ENCODE data around the gene KCNQ5. TPM values are rescaled to one million over a fixed set of nuclear protein-coding genes. Genes with fewer than 3 reads are reported as not detected.

The KCNQ5 gene
- total and polyA plus RNA-seq, 11 donors = 0.06 to 0.18 TPM; not detected in 9

GRCh38 chr6:73108949-73109348 lies 487.1 kb downstream of the KCNQ5 start:
- intact Hi-C loops (cut with DNase I) = no loop called here
- ATAC-seq (no peak), DNase-seq (no peak)
- WGBS, 4 donors = 67 to 79% (median 69%) methylated on average over 3 of the region's 3 CpGs
- no peaks in the 10 kb centered on the region for H3K9me3 ChIP-seq
- H3K27ac ChIP-seq = no peak overlapping the region
- TF ChIP-seq POLR2A (IDR thresholded peaks at IDR 0.05) (no peak), CTCF (IDR thresholded peaks at IDR 0.05) (no peak)
- no peaks in the 10 kb centered on the region for H3K36me3 ChIP-seq
- H3K27me3 ChIP-seq = peaks cover 0 to 4% (median 0%) of the 10 kb centered on the region in 9 donors
- no peaks in the 10 kb centered on the region for H3K4me1 ChIP-seq
- no peak overlapping the region for H3K4me3 ChIP-seq

GRCh38 chr6:73109659-73110058 lies 487.8 kb downstream of the KCNQ5 start:
- ATAC-seq (no peak), DNase-seq (no peak)
- no peak for TF ChIP-seq CTCF (IDR thresholded peaks at IDR 0.05)
- no peak for TF ChIP-seq POLR2A (IDR thresholded peaks at IDR 0.05)
- Histone ChIP-seq H3K27me3 (peaks cover 0 to 4% (median 0%) of the 10 kb centered on the region in 9 donors), H3K27ac (no peak overlapping the region), H3K4me3 (no peak overlapping the region), H3K9me3 (no peaks in the 10 kb centered on the region), H3K36me3 (no peaks in the 10 kb centered on the region), H3K4me1 (no peaks in the 10 kb centered on the region)
- WGBS, 4 donors = 13 to 20% (median 17%) methylated on average over 3 of the region's 3 CpGs
- intact Hi-C loops (cut with DNase I) = no loop called here

GRCh38 chr6:73116330-73116729 lies 494.5 kb downstream of the KCNQ5 start:
- Histone ChIP-seq H3K27me3 (no peaks in the 10 kb centered on the region), H3K4me1 (no peaks in the 10 kb centered on the region), H3K9me3 (no peaks in the 10 kb centered on the region), H3K4me3 (no peak overlapping the region), H3K27ac (no peak overlapping the region), H3K36me3 (no peaks in the 10 kb centered on the region)
- ATAC-seq (no peak), DNase-seq (no peak)
- TF ChIP-seq POLR2A (IDR thresholded peaks at IDR 0.05) = no peak
- TF ChIP-seq CTCF (IDR thresholded peaks at IDR 0.05) = no peak
- 91 to 95% (median 94%) methylated on average over 3 of the region's 3 CpGs for WGBS, 4 donors
- intact Hi-C loops (cut with DNase I) = no loop called here

GRCh38 chr6:73121421-73121993 lies 499.6 kb downstream of the KCNQ5 start:
- no peaks in the 10 kb centered on the region for H3K36me3 ChIP-seq
- H3K9me3 ChIP-seq = no peaks in the 10 kb centered on the region
- H3K27ac ChIP-seq = no peak overlapping the region
- TF ChIP-seq POLR2A (IDR thresholded peaks at IDR 0.05) (no peak), CTCF (IDR thresholded peaks at IDR 0.05) (no peak)
- DNase-seq = no peak
- 74 to 82% (median 79%) methylated on average over 4 of the region's 4 CpGs for WGBS, 4 donors
- H3K4me3 ChIP-seq = no peak overlapping the region
- intact Hi-C loops (cut with DNase I) = loop anchor here in 3 of 10 donors (10.0 kb wide), 3 partner anchors 477 to 707 kb away; no protein-coding TSS in a partner anchor
- no peaks in the 10 kb centered on the region for H3K4me1 ChIP-seq
- no peak for ATAC-seq
- H3K27me3 ChIP-seq = peaks cover 0 to 5% (median 0%) of the 10 kb centered on the region in 9 donors
